ENCODE measurements around the gene PTPRG.
"Not testable (repeated sequence)": the region's sequence is repeated elsewhere in the genome, so short reads cannot be mapped to it uniquely, and the experiment has no call there.

Gene PTPRG

DNA sequence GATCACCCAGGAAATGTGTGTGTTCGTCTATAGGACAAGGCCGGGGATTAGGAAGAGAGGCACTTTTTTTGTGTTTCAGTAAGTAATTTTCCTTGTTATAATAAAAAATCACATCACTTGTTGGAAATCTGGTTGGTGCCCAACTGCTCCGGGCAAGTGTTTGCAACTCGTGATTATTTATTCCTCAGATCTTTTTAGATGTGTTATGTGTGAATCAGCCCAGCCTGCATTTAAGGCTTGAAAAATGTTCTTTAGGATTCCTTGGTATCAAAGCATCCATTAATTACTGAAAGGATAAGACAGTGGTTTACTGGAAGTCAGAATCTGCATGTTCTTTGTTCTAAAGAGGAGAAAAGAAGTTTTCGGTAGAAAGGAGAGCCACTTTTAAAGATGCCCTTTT, 466.4 kb downstream of the PTPRG start:
- Histone ChIP-seq H3K4me3 (ENCODE audit: low read length) (no peak overlapping the region), H3K27me3 (ENCODE audit: insufficient read depth, low read length) (no peaks in the 10 kb centered on the region), H3K27ac (ENCODE audit: low read length) (no peak overlapping the region), H3K9me3 (ENCODE audit: insufficient read depth, low read depth, low read length) (no peaks in the 10 kb centered on the region), H3K9ac (ENCODE audit: low read depth, low read length) (no peak overlapping the region), H3K36me3 (ENCODE audit: insufficient read depth, low read depth, low read length) (no peaks in the 10 kb centered on the region), H3K4me1 (ENCODE audit: insufficient read depth, low read length) (peaks cover 7% of the 10 kb centered on the region; the same call in 1 of the 2 replicates)

- Histone ChIP-seq H3K9me3 (ENCODE audit: insufficient read depth, low read depth, low read length) (no peaks in the 10 kb centered on the region), H3K27ac (ENCODE audit: low read length) (no peak overlapping the region), H3K4me1 (ENCODE audit: insufficient read depth, low read length) (peaks cover 7% of the 10 kb centered on the region; the same call in 1 of the 2 replicates), H3K4me3 (ENCODE audit: low read length) (no peak overlapping the region), H3K36me3 (ENCODE audit: insufficient read depth, low read depth, low read length) (no peaks in the 10 kb centered on the region), H3K27me3 (ENCODE audit: insufficient read depth, low read length) (no peaks in the 10 kb centered on the region), H3K9ac (ENCODE audit: low read depth, low read length) (no peak overlapping the region)
Observed at GRCh38 chr3:62028236-62028635, 466.9 kb downstream of the PTPRG start.

GRCh38 chr3:62032738-62033137, 471.4 kb downstream of the PTPRG start:
- no peaks in the 10 kb centered on the region for H3K9me3 ChIP-seq (ENCODE audit: insufficient read depth, low read depth, low read length)
- no peaks in the 10 kb centered on the region for H3K36me3 ChIP-seq (ENCODE audit: insufficient read depth, low read depth, low read length)
- H3K4me1 ChIP-seq (ENCODE audit: insufficient read depth, low read length), result no peaks in the 10 kb centered on the region; the same call in 1 of the 2 replicates
- H3K9ac ChIP-seq (ENCODE audit: low read depth, low read length), result no peak overlapping the region
- H3K27ac ChIP-seq (ENCODE audit: low read length), result no peak overlapping the region
- no peak overlapping the region for H3K4me3 ChIP-seq (ENCODE audit: low read length)
- no peaks in the 10 kb centered on the region for H3K27me3 ChIP-seq (ENCODE audit: insufficient read depth, low read length)

DNA sequence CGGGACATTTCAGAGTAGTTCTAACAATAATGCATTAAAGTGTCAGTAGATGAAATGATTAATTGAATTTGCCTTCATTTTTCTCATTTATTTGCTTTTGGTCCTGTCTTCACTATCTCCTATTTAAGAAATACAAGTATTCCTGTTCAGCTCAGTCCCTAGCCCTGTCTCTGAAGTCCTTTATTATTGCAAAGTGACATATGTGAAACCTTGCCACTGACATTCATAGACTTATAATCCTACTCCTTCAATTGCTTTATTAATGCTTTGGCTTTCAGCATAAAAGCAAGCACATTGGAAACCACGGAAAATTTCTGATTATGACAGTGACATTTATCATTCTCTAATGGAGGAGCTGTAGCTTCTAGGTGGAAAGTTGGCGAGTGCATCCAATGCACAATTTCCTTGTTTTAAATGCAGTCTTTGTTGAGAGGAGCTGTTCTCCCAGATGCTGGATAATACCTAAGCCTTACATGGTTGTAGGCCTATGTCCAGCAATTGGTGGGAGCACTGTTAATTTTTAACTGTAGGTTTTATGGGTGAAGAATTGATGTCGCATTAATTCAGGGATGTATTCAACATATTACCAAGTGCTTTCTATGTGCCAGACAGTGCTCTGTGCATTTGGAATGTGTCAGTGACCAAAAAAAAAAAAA, 474.2 kb downstream of the PTPRG start:
- no peaks in the 10 kb centered on the region for H3K9me3 ChIP-seq (ENCODE audit: insufficient read depth, low read depth, low read length)
- no peak overlapping the region for H3K9ac ChIP-seq (ENCODE audit: low read depth, low read length)
- no peak overlapping the region for H3K27ac ChIP-seq (ENCODE audit: low read length)
- no peaks in the 10 kb centered on the region for H3K27me3 ChIP-seq (ENCODE audit: insufficient read depth, low read length)
- H3K4me3 ChIP-seq (ENCODE audit: low read length), result no peak overlapping the region
- no peaks in the 10 kb centered on the region for H3K36me3 ChIP-seq (ENCODE audit: insufficient read depth, low read depth, low read length)
- H3K4me1 ChIP-seq (ENCODE audit: insufficient read depth, low read length), result no peaks in the 10 kb centered on the region

DNA sequence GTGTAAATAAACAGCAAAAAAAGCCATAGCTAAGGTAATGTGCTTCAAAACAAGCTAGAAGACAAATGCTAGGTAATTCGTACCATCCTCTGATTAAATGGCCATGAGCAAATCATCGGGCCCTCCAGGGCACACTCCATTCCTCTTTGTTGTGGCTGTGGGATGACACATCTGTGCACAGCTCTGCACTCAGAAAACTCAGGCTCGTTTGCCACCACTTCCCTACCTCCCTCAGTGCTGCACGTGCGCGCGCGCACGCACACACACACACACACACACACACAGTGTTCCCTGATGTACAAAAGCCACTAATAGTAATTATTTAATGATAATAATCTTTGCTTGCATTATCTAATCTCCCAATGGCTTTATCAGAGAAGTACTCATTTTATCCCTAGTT, 475.4 kb downstream of the PTPRG start:
- Histone ChIP-seq H3K36me3 (ENCODE audit: insufficient read depth, low read depth, low read length) (no peaks in the 10 kb centered on the region), H3K27me3 (ENCODE audit: insufficient read depth, low read length) (no peaks in the 10 kb centered on the region), H3K27ac (ENCODE audit: low read length) (no peak overlapping the region), H3K4me3 (ENCODE audit: low read length) (no peak overlapping the region), H3K9me3 (ENCODE audit: insufficient read depth, low read depth, low read length) (no peaks in the 10 kb centered on the region), H3K4me1 (ENCODE audit: insufficient read depth, low read length) (no peaks in the 10 kb centered on the region), H3K9ac (ENCODE audit: low read depth, low read length) (no peak overlapping the region)

DNA sequence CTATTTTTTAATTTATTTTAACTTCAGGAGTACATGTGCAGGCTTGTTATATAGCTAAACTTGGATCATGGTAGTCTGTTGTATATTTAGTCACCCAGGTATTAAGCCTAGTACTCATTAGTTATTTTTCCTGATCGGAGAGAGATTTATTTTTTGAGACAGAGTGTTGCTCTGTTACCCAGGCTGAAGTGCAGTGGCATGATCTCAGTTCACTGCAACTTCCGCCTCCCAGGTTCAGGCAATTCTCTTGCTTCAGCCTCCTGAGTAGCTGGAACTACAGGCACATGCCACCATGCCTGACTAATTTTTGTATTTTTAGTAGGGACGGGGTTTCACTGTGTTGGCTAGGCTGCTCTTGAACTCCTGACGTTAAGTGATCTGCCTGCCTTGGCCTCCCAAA, 477.4 kb downstream of the PTPRG start:
- H3K9ac ChIP-seq (ENCODE audit: low read depth, low read length); H3K27me3 ChIP-seq (ENCODE audit: insufficient read depth, low read length); H3K27ac ChIP-seq (ENCODE audit: low read length): not testable (repeated sequence)

GRCh38 chr3:62039586-62039985, 478.2 kb downstream of the PTPRG start:
- no peaks in the 10 kb centered on the region for H3K9me3 ChIP-seq (ENCODE audit: insufficient read depth, low read depth, low read length)
- H3K27ac ChIP-seq (ENCODE audit: low read length), result no peak overlapping the region
- H3K4me3 ChIP-seq (ENCODE audit: low read length), result no peak overlapping the region
- H3K36me3 ChIP-seq (ENCODE audit: insufficient read depth, low read depth, low read length), result no peaks in the 10 kb centered on the region
- H3K9ac ChIP-seq (ENCODE audit: low read depth, low read length), result no peak overlapping the region
- H3K27me3 ChIP-seq (ENCODE audit: insufficient read depth, low read length), result no peaks in the 10 kb centered on the region
- peaks cover 4% of the 10 kb centered on the region; the same call in 1 of the 2 replicates for H3K4me1 ChIP-seq (ENCODE audit: insufficient read depth, low read length)

More for the DNA sequence above, 477.4 kb downstream of the PTPRG start:
- H3K4me1 ChIP-seq (ENCODE audit: insufficient read depth, low read length); H3K9me3 ChIP-seq (ENCODE audit: insufficient read depth, low read depth, low read length); H3K4me3 ChIP-seq (ENCODE audit: low read length); H3K36me3 ChIP-seq (ENCODE audit: insufficient read depth, low read depth, low read length): not testable (repeated sequence)

DNA sequence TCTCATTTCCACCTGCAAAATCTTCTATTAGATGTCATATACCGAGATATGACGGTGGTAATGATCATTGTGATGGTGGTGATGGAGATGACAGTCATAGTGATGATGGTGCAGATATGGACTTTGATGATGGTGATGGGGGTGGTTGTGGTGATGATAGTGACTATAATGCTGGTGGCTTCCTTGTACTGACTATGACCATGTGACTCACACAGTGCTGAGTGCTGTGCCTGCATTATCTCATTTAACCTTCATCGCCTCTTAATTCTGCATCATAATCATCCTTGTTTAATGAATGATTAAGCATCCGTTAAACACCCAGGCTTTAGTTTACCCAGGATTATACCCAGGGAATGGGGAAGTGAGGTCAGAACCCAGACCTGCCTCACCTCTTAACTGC, 480.3 kb downstream of the PTPRG start:
- Histone ChIP-seq H3K27ac (ENCODE audit: low read length) (no peak overlapping the region), H3K36me3 (ENCODE audit: insufficient read depth, low read depth, low read length) (no peaks in the 10 kb centered on the region), H3K9ac (ENCODE audit: low read depth, low read length) (no peak overlapping the region)

DNA sequence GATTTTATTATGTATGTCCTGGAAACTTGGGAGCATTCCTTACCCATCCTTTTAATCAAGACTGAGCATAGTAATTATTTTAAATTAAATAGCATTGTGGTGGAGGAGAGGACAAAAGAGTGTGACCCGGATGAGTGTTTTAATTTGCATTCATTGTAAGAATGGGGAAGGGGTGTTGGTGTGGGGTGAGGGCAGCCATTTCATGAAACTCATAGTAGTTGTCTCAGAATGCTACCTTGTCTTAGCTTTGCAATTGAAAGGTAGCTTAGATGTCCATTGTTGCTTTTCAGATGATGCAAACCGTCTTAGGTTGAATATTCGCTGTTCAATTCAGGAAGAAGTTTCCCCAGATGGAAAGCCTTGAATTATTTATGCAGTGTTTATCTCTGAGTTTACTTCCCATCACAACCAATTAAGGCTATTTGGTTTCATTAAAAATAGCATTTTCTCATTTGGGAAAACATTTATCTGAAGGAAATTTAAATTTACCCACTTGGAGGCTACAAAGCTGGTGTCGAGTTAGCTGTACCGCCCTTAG, 483.6 kb downstream of the PTPRG start:
- Histone ChIP-seq H3K36me3 (ENCODE audit: insufficient read depth, low read depth, low read length) (no peaks in the 10 kb centered on the region), H3K27ac (ENCODE audit: low read length) (no peak overlapping the region), H3K4me1 (ENCODE audit: insufficient read depth, low read length) (peaks cover 36% of the 10 kb centered on the region), H3K4me3 (ENCODE audit: low read length) (no peak overlapping the region), H3K27me3 (ENCODE audit: insufficient read depth, low read length) (no peaks in the 10 kb centered on the region), H3K9me3 (ENCODE audit: insufficient read depth, low read depth, low read length) (no peaks in the 10 kb centered on the region), H3K9ac (ENCODE audit: low read depth, low read length) (no peak overlapping the region)

More for the DNA sequence above, 480.3 kb downstream of the PTPRG start:
- Histone ChIP-seq H3K27me3 (ENCODE audit: insufficient read depth, low read length) (no peaks in the 10 kb centered on the region), H3K4me3 (ENCODE audit: low read length) (no peak overlapping the region), H3K9me3 (ENCODE audit: insufficient read depth, low read depth, low read length) (no peaks in the 10 kb centered on the region), H3K4me1 (ENCODE audit: insufficient read depth, low read length) (peaks cover 22% of the 10 kb centered on the region)

GRCh38 chr3:62046326-62046725, 485.0 kb downstream of the PTPRG start:
- Histone ChIP-seq H3K27me3 (ENCODE audit: insufficient read depth, low read length) (no peaks in the 10 kb centered on the region), H3K9me3 (ENCODE audit: insufficient read depth, low read depth, low read length) (no peaks in the 10 kb centered on the region), H3K9ac (ENCODE audit: low read depth, low read length) (no peak overlapping the region), H3K36me3 (ENCODE audit: insufficient read depth, low read depth, low read length) (no peaks in the 10 kb centered on the region), H3K27ac (ENCODE audit: low read length) (no peak overlapping the region), H3K4me3 (ENCODE audit: low read length) (no peak overlapping the region), H3K4me1 (ENCODE audit: insufficient read depth, low read length) (peaks cover 36% of the 10 kb centered on the region)

DNA sequence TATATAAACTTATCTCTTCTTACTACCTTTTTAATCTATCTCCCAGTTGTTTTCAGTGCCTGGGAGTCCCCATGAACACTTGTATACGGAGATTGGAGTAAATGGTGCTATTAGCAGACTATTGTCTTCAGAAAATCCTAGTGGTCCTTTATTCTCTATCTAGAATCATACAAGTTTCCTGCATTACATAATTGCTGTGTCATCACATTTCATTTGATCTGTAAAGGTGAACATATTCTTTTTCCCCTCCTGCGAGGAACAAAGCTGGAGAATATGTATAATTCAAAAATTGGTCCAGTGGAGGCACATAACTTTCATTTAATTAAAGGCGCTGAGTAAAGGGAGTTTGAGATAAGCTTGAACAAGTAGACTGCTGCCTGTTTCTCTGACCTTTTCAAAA, 487.2 kb downstream of the PTPRG start:
- Histone ChIP-seq H3K36me3 (ENCODE audit: insufficient read depth, low read depth, low read length) (no peaks in the 10 kb centered on the region), H3K27ac (ENCODE audit: low read length) (no peak overlapping the region), H3K4me1 (ENCODE audit: insufficient read depth, low read length) (peaks cover 33% of the 10 kb centered on the region), H3K9me3 (ENCODE audit: insufficient read depth, low read depth, low read length) (no peaks in the 10 kb centered on the region), H3K9ac (ENCODE audit: low read depth, low read length) (no peak overlapping the region), H3K27me3 (ENCODE audit: insufficient read depth, low read length) (no peaks in the 10 kb centered on the region), H3K4me3 (ENCODE audit: low read length) (no peak overlapping the region)

- H3K4me3 ChIP-seq (ENCODE audit: low read length), result no peak overlapping the region
- H3K9ac ChIP-seq (ENCODE audit: low read depth, low read length), result no peak overlapping the region
- no peaks in the 10 kb centered on the region for H3K27me3 ChIP-seq (ENCODE audit: insufficient read depth, low read length)
- H3K9me3 ChIP-seq (ENCODE audit: insufficient read depth, low read depth, low read length), result no peaks in the 10 kb centered on the region
- no peak overlapping the region for H3K27ac ChIP-seq (ENCODE audit: low read length)
- H3K4me1 ChIP-seq (ENCODE audit: insufficient read depth, low read length), result peaks cover 33% of the 10 kb centered on the region
- H3K36me3 ChIP-seq (ENCODE audit: insufficient read depth, low read depth, low read length), result no peaks in the 10 kb centered on the region
Observed at GRCh38 chr3:62049033-62049432, 487.7 kb downstream of the PTPRG start.

Measured in iPS-20b (cell line).